Measurements from ENCODE around the gene CYB561D2.
A peak's percentile ranks its signal among the peaks of the same experiment; 100 is the strongest.

Gene CYB561D2

DNA sequence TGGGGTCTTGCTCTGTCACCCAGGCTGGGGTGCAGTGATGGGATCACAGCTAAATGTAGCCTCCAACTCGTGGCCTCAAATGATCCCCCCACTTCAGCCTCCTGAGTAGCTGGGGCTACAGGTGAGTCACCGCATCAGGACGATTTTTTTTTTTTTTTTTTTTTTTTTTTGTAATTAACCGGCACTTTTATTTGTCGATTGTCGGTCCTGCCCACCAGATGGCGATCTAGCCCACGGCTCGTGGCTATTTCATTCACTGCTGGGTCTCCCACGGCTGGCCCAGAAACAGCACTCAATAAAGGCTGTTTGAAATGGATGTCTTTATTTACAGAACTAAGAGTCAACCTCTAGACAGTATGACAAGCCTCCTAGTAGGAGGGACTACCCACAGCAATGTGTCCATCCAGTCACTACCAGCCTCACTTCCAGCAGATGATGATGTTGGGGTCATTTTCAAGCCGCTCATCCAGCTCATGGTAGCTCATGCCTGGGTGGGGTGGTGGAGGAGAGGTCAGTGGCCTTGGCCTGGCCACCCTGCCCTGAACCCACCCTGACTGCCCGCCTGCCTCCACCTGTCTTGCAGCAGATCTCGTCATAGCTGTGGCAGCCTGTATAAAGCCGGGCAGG lies 3.4 kb upstream of the CYB561D2 start:
- no peaks in the 10 kb centered on the region for H3K9me2 ChIP-seq (ENCODE audit: low read depth, low read length)
- peaks cover 36% of the 10 kb centered on the region for H3K4me1 ChIP-seq (ENCODE audit: insufficient read depth, low read length, severe bottlenecking)
- H3K9me3 ChIP-seq (ENCODE audit: low read length): no peaks in the 10 kb centered on the region
- TF ChIP-seq EZH2 (IDR thresholded peaks at IDR 0.05; ENCODE audit: borderline replicate concordance, low read length) (no peak), CTCF (IDR thresholded peaks at IDR 0.05; ENCODE audit: low read length) (peak; percentile 49)
- H3K4me2 ChIP-seq (ENCODE audit: low read length): no peak overlapping the region
- no peaks in the 10 kb centered on the region for H4K20me1 ChIP-seq (ENCODE audit: insufficient read depth, low read length)
- no peaks in the 10 kb centered on the region for H3F3A ChIP-seq (ENCODE audit: insufficient read depth, low read length)
- H3K9ac ChIP-seq (ENCODE audit: low read length): no peak overlapping the region
- no peak overlapping the region for H2AFZ ChIP-seq (ENCODE audit: low read length)
- no peak overlapping the region for H3K4me3 ChIP-seq (ENCODE audit: low read depth, low read length, poor library complexity, severe bottlenecking)
- H3K27me3 ChIP-seq (ENCODE audit: insufficient read depth, low read length): no peaks in the 10 kb centered on the region
- peaks cover 18% of the 10 kb centered on the region; the same call in 1 of the 2 replicates for H3K36me3 ChIP-seq (ENCODE audit: insufficient read depth, low read length)
- H3K79me2 ChIP-seq (ENCODE audit: insufficient read depth, low read length): no peaks in the 10 kb centered on the region
- no peak overlapping the region for H3K27ac ChIP-seq (ENCODE audit: low read depth, low read length, poor library complexity, severe bottlenecking)

DNA sequence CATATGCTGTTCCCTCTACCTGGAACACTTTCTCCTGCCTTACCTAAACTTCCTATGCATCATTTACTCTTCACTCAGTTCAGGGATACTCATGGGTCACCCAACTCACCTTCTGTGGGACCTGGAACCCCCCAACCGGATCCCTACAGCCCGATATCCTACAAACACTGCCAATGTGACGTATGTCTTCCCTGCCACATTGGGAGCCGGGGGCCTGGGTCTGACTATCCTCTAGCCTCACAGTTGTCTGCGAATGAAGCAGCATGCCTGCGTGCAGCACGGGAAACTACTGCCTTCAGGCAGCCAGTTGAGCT lies 492 bp upstream of the CYB561D2 start:
- Histone ChIP-seq H3K4me3 (ENCODE audit: low read depth, low read length, poor library complexity, severe bottlenecking) (peak overlapping the region; percentile 76), H3K36me3 (ENCODE audit: insufficient read depth, low read length) (peaks cover 44% of the 10 kb centered on the region; the same call in 1 of the 2 replicates), H4K20me1 (ENCODE audit: insufficient read depth, low read length) (no peaks in the 10 kb centered on the region), H3K9ac (ENCODE audit: low read length) (peak overlapping the region; percentile 86), H3K4me2 (ENCODE audit: low read length) (peak overlapping the region; percentile 88), H3K79me2 (ENCODE audit: insufficient read depth, low read length) (no peaks in the 10 kb centered on the region), H3K4me1 (ENCODE audit: insufficient read depth, low read length, severe bottlenecking) (peaks cover 35% of the 10 kb centered on the region), H3K9me3 (ENCODE audit: low read length) (no peaks in the 10 kb centered on the region), H3F3A (ENCODE audit: insufficient read depth, low read length) (no peaks in the 10 kb centered on the region), H3K27me3 (ENCODE audit: insufficient read depth, low read length) (no peaks in the 10 kb centered on the region), H2AFZ (ENCODE audit: low read length) (no peak overlapping the region), H3K9me2 (ENCODE audit: low read depth, low read length) (no peaks in the 10 kb centered on the region), H3K27ac (ENCODE audit: low read depth, low read length, poor library complexity, severe bottlenecking) (peak overlapping the region; percentile 31)
- TF ChIP-seq CTCF (IDR thresholded peaks at IDR 0.05; ENCODE audit: low read length): no peak
- TF ChIP-seq EZH2 (IDR thresholded peaks at IDR 0.05; ENCODE audit: borderline replicate concordance, low read length): no peak

GRCh38 chr3:50351323-50351697 lies 648 bp downstream of the CYB561D2 start:
- no peaks in the 10 kb centered on the region for H3K9me2 ChIP-seq (ENCODE audit: low read depth, low read length)
- no peak for TF ChIP-seq CTCF (IDR thresholded peaks at IDR 0.05; ENCODE audit: low read length)
- TF ChIP-seq EZH2 (IDR thresholded peaks at IDR 0.05; ENCODE audit: borderline replicate concordance, low read length): no peak
- peak overlapping the region; percentile 76 for H3K4me3 ChIP-seq (ENCODE audit: low read depth, low read length, poor library complexity, severe bottlenecking)
- H3K27me3 ChIP-seq (ENCODE audit: insufficient read depth, low read length): no peaks in the 10 kb centered on the region
- no peaks in the 10 kb centered on the region for H3F3A ChIP-seq (ENCODE audit: insufficient read depth, low read length)
- H4K20me1 ChIP-seq (ENCODE audit: insufficient read depth, low read length): no peaks in the 10 kb centered on the region
- no peak overlapping the region for H2AFZ ChIP-seq (ENCODE audit: low read length)
- H3K9ac ChIP-seq (ENCODE audit: low read length): peak overlapping the region; percentile 86
- no peaks in the 10 kb centered on the region for H3K9me3 ChIP-seq (ENCODE audit: low read length)
- H3K79me2 ChIP-seq (ENCODE audit: insufficient read depth, low read length): no peaks in the 10 kb centered on the region
- no peak overlapping the region for H3K27ac ChIP-seq (ENCODE audit: low read depth, low read length, poor library complexity, severe bottlenecking)
- H3K36me3 ChIP-seq (ENCODE audit: insufficient read depth, low read length): peaks cover 50% of the 10 kb centered on the region; the same call in 1 of the 2 replicates
- H3K4me2 ChIP-seq (ENCODE audit: low read length): peak overlapping the region; percentile 88
- H3K4me1 ChIP-seq (ENCODE audit: insufficient read depth, low read length, severe bottlenecking): peaks cover 33% of the 10 kb centered on the region
